GM19372 (cell line): ENCODE data around the gene IGFL1.
"Not testable (repeated sequence)": the region's sequence is repeated elsewhere in the genome, so short reads cannot be mapped to it uniquely, and the experiment has no call there.

Experiments
- ATAC-seq: cut with Tn5 transposase; IDR thresholded peaks from one replicate; pipeline ENCODE4 v1.9.1; 2021; ENCODE audit warnings: mild to moderate bottlenecking, low read depth, moderate library complexity; ENCODE audit not compliant: unreplicated experiment

The IGFL1 gene

GRCh38 chr19:46264801-46265200, 35.3 kb downstream of the IGFL1 start:
- ATAC-seq, result not testable (repeated sequence)

GRCh38 chr19:46265217-46265828, 35.8 kb downstream of the IGFL1 start:
- no peak for ATAC-seq

DNA sequence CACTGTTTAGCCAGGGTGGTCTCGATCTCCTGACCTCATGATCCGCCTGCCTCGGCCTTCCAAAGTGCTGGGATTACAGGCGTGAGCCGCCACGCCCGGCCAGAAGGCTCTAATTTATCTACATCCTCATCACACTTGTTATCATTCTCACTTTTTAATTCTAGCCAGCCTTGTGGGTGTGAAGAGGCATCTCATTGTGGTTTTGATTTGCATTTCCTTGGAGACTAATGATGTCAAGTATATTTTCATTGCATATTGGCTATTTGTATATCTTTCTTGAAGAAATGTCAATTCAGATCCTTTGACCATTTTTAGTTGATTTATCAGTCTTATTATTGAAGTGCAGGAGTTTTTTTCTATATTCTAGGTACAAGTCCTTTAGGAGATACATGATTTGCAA, 39.6 kb downstream of the IGFL1 start:
- ATAC-seq, result no peak

GRCh38 chr19:46270521-46271256, 41.1 kb downstream of the IGFL1 start:
- no peak for ATAC-seq

DNA sequence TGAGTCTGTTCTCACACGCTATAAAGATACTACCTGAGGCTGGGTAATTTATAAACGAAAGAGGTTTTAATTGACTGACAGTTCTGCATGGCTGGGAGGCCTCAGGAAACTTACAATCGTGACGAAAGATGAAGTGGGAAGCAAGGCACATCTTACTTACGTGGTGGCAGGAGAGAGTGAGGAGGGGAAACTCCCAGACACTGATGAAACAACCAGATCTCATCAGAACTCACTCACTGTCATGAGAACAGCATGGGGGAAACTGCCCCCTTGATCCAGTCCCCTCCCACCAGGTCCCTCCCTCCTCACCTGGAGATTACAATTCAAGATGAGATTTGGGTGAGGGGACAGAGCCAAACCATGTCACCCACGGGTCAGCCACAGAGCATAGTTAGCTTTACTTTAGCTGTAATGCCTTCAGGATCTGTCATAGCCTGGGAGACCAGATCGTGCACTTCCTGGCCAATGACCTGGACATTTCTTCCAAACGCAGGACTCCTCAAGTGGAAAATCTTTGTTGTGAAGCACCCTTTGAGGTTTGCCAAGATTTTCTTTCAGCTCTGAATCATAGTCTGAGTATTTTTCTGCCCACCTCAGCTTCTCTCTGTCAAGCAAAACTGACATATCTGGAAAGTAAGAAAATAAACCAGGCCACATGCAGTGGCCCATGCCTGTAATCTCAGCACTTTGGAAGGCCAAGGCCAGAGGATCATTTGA, 42.1 kb downstream of the IGFL1 start:
- no peak for ATAC-seq

DNA sequence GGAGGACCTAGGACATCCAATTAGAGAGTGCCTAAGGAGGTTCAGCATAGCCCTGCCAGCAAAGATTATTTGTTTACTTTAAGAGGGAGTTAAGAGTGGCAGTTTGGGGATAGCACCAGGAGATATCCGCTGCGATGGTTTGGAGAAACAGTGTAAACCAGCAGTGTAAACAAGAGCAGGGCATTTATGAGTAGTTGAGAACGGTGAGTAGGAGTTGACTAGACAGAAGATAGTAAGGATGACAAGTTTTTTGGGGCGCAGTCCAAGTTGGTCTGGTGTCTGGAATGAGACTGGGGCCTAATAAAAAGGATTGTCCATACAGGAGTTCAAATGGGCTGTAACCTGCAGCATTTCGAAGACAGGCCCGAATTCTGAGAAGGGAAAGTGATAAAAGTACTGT, 44.4 kb downstream of the IGFL1 start:
- ATAC-seq, result not testable (repeated sequence)

GRCh38 chr19:46279177-46279576, 49.6 kb downstream of the IGFL1 start:
- no peak for ATAC-seq
